ENCODE data around the gene CCRL2. TPM values are rescaled to one million over a fixed set of nuclear protein-coding genes. Genes with fewer than 3 reads are reported as not detected.
"Not testable (repeated sequence)": the region's sequence is repeated elsewhere in the genome, so short reads cannot be mapped to it uniquely, and the experiment has no call there.

CCRL2 gene
- total RNA-seq, 4 donors from 2014 or later, result 0.59 to 1.4 (median 0.99) TPM

GRCh38 chr3:46381625-46382024 is 25.4 kb upstream of the CCRL2 start:
- 47% methylated on average over 3 of the region's 3 CpGs for WGBS
- TF ChIP-seq CTCF (IDR thresholded peaks at IDR 0.05) (no peak), POLR2AphosphoS5 (IDR thresholded peaks at IDR 0.05) (no peak), EP300 (IDR thresholded peaks at IDR 0.05) (no peak)
- DNase-seq (ENCODE audit: low spot score in 2 of 2), result no peak
- H3K27ac ChIP-seq, result no peak overlapping the region
- H3K27me3 ChIP-seq, result no peaks in the 10 kb centered on the region
- H3K4me3 ChIP-seq, result no peak overlapping the region
- no peaks in the 10 kb centered on the region for H3K9me3 ChIP-seq
- H3K36me3 ChIP-seq, result no peaks in the 10 kb centered on the region
- H3K4me1 ChIP-seq, result peaks cover 29% of the 10 kb centered on the region

- Histone ChIP-seq H3K4me1 (peaks cover 29% of the 10 kb centered on the region), H3K27me3 (no peaks in the 10 kb centered on the region), H3K27ac (no peak overlapping the region), H3K4me3 (no peak overlapping the region), H3K9me3 (no peaks in the 10 kb centered on the region), H3K36me3 (no peaks in the 10 kb centered on the region)
- 51% methylated on average over 6 of the region's 6 CpGs for WGBS
- DNase-seq (ENCODE audit: low spot score in 2 of 2), result no peak
- TF ChIP-seq POLR2AphosphoS5 (IDR thresholded peaks at IDR 0.05) (no peak), CTCF (IDR thresholded peaks at IDR 0.05) (no peak), POLR2A (IDR thresholded peaks at IDR 0.05) (no peak), EP300 (IDR thresholded peaks at IDR 0.05) (no peak)
Measured at GRCh38 chr3:46383211-46383950, 23.7 kb upstream of the CCRL2 start.

- no peak for TF ChIP-seq CTCF (IDR thresholded peaks at IDR 0.05)
- TF ChIP-seq POLR2AphosphoS5 (IDR thresholded peaks at IDR 0.05), result no peak
- TF ChIP-seq POLR2A (IDR thresholded peaks at IDR 0.05), result no peak
- no peak for TF ChIP-seq EP300 (IDR thresholded peaks at IDR 0.05)
- H3K4me3 ChIP-seq, result no peak overlapping the region
- 61% methylated on average over 5 of the region's 5 CpGs for WGBS
- no peak for DNase-seq (ENCODE audit: low spot score in 2 of 2)
- no peaks in the 10 kb centered on the region for H3K27me3 ChIP-seq
- no peak overlapping the region for H3K27ac ChIP-seq
- H3K4me1 ChIP-seq, result peaks cover 29% of the 10 kb centered on the region
- no peaks in the 10 kb centered on the region for H3K36me3 ChIP-seq
- H3K9me3 ChIP-seq, result no peaks in the 10 kb centered on the region
Measured at GRCh38 chr3:46383951-46384330, 23.1 kb upstream of the CCRL2 start.

GRCh38 chr3:46386205-46386604 is 20.9 kb upstream of the CCRL2 start:
- no peaks in the 10 kb centered on the region for H3K27me3 ChIP-seq
- peaks cover 20% of the 10 kb centered on the region for H3K4me1 ChIP-seq
- no peaks in the 10 kb centered on the region for H3K9me3 ChIP-seq
- no peaks in the 10 kb centered on the region for H3K36me3 ChIP-seq
- DNase-seq (ENCODE audit: low spot score in 2 of 2), result no peak
- TF ChIP-seq EP300 (IDR thresholded peaks at IDR 0.05) (no peak), POLR2AphosphoS5 (IDR thresholded peaks at IDR 0.05) (no peak), POLR2A (IDR thresholded peaks at IDR 0.05) (no peak), CTCF (IDR thresholded peaks at IDR 0.05) (no peak)
- no peak overlapping the region for H3K27ac ChIP-seq
- 30% methylated on average over 4 of the region's 4 CpGs for WGBS
- no peak overlapping the region for H3K4me3 ChIP-seq

GRCh38 chr3:46388847-46389246 is 18.2 kb upstream of the CCRL2 start:
- H3K4me3 ChIP-seq; H3K27me3 ChIP-seq; DNase-seq (ENCODE audit: low spot score in 2 of 2); H3K4me1 ChIP-seq; H3K36me3 ChIP-seq; H3K9me3 ChIP-seq; H3K27ac ChIP-seq: not testable (repeated sequence)
- WGBS, result 92% methylated on average over 4 of the region's 4 CpGs

- H3K4me3 ChIP-seq, result no peak overlapping the region
- H3K9me3 ChIP-seq, result no peaks in the 10 kb centered on the region
- 84% methylated on average over 6 of the region's 6 CpGs for WGBS
- H3K36me3 ChIP-seq, result no peaks in the 10 kb centered on the region
- no peaks in the 10 kb centered on the region for H3K4me1 ChIP-seq
- DNase-seq (ENCODE audit: low spot score in 2 of 2), result no peak
- no peaks in the 10 kb centered on the region for H3K27me3 ChIP-seq
- no peak for TF ChIP-seq CTCF (IDR thresholded peaks at IDR 0.05)
- TF ChIP-seq POLR2AphosphoS5 (IDR thresholded peaks at IDR 0.05), result no peak
- no peak for TF ChIP-seq EP300 (IDR thresholded peaks at IDR 0.05)
- TF ChIP-seq POLR2A (IDR thresholded peaks at IDR 0.05), result no peak
- no peak overlapping the region for H3K27ac ChIP-seq
Measured at GRCh38 chr3:46389306-46389705, 17.8 kb upstream of the CCRL2 start.

GRCh38 chr3:46391526-46391925 is 15.5 kb upstream of the CCRL2 start:
- DNase-seq (ENCODE audit: low spot score in 2 of 2), result peak in 1 of 2 donors; percentile 67
- H3K4me3 ChIP-seq, H3K27ac ChIP-seq, H3K36me3 ChIP-seq, H3K27me3 ChIP-seq, H3K4me1 ChIP-seq, H3K9me3 ChIP-seq: not testable (repeated sequence)
- WGBS, result 91% methylated on average over 5 of the region's 5 CpGs

Data from suprapubic skin (tissue), 4 donors.